Parietal lobe (tissue), 2 donors: ENCODE data around the gene NOS2. TPM values are rescaled to one million over a fixed set of nuclear protein-coding genes. Genes with fewer than 3 reads are reported as not detected.

ENCODE experiments used
- small RNA-seq: library from RNA; depleted of rRNA; stranded (forward); fragments of <200 nt; gene quantifications from one replicate; pipeline ENCODE3, GENCODE V24; 2014; ENCODE audit warnings: low replicate concordance
- total RNA-seq: library from RNA; depleted of rRNA; stranded (reverse); fragments of >200 nt; gene quantifications from one replicate; pipeline ENCODE4 v1.2.3, GENCODE V29; 2014

NOS2 gene
- total RNA-seq = 1.6 TPM

DNA sequence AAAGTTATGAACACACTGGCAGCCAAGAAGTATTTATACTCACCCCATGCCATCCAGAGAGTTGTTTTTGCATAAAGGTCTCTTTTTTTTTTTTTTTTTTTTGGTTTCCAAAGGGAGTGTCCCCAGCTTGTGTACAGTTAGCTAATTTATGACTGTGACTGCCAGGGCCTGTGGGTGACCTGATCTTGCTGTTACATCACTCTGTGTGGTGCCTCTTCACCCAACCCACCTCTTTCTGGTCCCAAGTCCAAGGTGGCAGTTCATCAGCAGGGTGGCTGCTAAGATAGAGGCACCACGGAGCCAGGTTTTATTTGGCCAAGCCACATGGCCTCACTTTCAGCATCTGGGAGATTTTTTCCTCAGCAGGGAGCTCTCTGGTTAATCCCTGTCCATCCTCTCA lies at the start of gene NOS2:
Gene NOS2, minus strand, starts transcription at position 8 of the 400 bp plus-strand sequence. CDS start 1,720 bp downstream, outside the sequence.

Small RNAs within 50 kb of the gene (small RNA-seq; reads per million reads assigned to genes)
- gene AC130289.1 = not detected
- not detected for gene AC130289.2

Other genes with a start within 250 kb of the NOS2 start
- gene LGALS9, start 169.3 kb downstream of the NOS2 start, total RNA-seq = 2.8 TPM
- gene LYRM9, start 92.8 kb upstream of the NOS2 start, total RNA-seq = 16.6 TPM
- 58.8 TPM for gene NLK, start 242.1 kb upstream of the NOS2 start, total RNA-seq